Measurements from ENCODE around the gene PCSK4.
"Not testable (repeated sequence)": the region's sequence is repeated elsewhere in the genome, so short reads cannot be mapped to it uniquely, and the experiment has no call there.

PCSK4 gene

DNA sequence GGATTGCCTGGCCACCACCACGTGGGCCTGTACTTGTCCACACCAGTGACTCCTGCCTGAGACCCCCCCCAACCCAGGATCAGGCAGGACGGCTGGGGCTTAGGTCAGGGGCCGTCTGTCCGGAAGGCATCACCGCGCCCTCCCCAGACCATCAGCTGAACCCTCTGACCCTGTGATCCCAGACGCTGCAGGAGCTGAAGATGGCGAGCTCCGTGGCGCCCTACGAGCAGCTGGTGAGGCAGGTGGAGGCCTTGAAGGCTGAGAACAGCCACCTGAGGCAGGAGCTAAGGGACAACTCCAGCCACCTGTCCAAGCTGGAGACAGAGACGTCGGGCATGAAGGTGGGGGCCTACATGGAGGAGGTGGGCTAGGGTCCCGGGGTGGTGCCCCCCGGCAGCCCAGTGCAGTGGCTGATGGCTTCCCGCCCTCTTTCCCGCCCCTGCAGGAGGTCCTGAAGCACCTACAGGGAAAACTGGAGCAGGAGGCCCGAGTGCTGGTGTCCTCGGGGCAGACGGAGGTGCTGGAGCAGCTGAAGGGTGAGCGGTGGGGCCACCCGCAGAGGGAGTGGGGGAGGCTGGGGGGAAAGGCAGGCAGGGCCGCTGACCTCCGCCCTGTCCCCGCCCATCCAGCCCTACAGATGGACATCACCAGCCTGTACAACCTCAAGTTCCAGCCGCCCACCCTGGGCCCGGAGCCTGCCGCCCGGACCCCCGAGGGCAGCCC lies 37.2 kb downstream of the PCSK4 start:
- no peak for DNase-seq

DNA sequence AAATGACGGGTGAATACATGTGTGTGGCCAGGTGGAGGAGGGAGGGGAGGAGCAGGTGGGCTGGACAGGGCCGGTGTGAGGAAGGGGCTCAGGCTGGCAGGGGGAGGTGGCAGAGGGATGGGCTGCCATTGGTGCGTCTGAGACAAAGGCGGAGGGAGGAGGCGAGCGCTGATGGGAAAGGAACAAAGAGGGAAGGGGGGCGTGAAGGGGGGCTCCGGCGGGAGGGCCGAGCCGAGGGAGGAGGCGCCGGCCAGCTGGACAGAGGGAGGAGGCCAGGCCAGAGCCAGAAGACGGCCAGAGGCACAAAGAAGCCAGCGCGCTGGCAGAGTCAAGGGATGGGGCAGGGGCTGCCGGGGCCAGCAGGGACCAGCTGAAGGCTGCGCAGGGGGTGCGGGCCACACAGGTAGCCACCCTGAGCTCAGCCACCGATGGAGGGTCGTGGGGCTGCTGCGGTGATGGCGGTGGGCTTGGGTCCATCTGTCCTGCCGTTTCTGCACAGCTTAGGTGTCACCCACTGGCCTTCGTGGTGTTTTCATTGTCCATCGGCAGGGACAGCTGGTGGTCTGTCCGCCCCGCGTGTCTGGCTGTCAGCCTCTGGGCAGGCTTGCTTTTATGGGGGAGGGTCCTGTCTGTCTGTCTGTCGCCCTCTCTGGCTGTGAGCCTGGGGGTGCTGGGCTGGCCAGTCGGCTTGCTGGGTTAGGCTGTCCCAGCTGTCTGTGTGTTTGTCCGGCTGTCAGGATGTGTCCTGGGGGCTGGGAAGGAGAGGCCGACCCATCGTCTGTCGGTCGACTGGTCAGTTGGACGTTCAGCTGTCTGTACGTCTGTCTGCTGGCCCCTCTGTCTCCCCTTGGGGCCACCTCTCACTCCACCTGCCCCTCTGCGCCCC lies 38.0 kb downstream of the PCSK4 start:
- DNase-seq = no peak

DNA sequence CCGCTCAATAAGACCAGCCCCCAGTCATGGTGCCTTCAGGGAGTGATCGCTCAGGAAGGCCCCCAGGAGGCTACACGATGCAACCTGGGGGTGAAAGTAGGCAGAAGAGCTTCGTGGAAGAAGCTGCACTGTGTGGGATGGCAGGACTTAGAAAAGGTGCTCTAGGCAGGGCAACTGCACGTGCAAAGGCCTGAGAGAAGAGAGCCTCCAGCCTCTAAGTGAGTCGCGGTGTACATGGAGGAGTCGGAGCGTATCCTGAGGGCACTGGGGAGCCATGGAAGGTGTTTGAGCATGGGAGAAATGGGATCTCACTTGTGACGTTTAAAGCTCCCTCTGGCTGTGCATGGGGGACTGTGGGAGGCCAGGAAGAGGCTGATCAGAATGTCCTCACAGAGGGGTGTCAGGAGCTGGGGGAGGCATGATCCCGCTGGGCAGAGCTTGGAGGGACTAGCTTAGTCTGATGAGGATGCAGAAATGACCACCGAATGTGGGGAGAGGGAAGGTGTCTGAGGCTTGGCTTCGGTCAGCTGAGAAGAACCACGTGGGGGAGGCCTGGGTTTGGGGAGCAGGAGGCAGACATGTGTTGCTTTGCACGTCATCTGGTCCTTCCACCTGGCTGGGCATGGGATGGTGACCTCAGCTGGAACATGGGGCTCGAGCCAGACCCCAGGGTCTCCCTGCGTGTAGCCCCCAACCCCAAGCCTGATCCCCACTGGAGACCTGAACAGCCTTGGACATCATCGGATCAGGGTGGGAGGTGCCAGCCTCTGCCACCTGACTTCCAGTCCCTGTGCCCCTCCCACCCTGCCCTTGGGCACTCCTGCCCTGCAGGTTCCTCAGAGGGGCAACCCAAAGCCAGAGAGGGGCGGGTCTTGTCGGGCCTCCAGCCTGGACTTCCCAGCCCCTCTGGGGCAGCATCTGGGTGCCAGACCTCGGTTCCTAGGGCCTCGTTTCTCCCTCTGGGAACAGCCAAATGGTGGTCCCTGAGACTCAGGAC lies 39.1 kb downstream of the PCSK4 start:
- no peak for DNase-seq

DNA sequence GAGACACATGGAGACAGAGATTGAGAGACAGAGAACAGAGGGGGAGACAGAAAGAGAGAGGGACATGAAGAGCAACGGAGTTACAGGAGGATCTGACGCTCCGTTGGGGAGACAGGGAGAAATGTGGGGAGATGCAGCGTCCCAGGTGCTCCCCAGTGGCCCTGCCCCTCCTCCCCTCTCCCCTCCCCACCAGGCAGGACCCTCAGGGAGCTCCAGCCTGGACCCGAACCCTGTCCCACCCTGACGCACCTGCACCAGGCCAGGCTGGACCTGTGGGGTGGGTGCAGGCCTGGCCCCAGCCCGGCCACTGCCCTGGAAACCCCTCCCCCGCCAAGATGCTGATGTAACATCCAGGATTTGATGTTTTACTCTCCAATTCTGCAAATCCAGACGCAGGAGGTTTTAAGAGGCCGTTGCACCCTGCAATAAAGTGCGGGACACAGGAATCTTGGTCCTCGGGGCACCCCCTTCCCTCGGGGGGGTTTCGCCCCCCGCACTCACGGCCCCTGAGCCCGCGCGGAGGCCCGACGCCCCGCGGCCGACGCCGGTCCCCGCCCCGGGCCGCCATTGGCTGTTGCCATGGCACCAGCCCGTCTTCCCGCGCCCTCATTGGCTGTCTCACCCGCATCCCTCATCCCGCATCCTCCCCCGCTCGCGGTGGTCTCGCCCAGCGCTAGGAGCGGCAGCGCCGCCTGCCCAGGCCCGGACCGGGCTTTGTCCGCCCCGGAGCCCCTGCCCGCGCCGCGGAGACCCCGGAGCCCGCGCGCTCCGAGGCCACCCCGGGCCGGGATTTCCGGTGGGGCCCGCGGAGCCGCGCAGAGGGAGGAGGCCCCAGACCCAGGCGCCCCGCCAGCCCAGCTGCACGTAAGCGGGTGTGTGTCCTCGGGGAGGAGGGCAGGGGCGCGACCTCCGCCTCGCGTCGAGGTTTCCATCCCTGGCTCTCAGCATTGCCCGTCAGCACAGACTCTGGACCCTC lies 40.4 kb downstream of the PCSK4 start, which contains the start of gene APC2:
Gene APC2 (plus strand): TSS at position 655 of the 976 bp plus-strand sequence. CDS start 2,881 bp downstream, outside the sequence.
- peak in 1 of 2 experiments; percentile 37 for DNase-seq

DNA sequence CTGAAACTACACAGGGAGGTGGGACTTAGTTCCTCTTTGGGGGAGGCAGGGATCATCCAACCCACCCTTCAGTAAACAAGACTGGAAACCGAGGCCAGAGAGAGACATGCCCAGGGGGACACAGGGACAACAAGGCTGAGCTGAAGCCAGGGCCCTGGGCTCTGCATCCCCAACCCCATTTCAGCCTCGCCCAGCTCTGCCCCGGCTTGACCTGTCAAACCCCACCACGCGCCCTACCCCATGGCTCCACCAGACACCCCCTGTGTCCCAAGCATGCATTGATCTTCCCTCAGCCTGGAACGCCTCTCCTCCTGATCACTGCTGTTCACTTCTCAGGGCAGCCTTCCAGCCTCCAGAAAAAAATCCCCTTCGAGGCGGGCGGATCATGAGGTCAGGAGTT lies 42.2 kb downstream of the PCSK4 start:
- DNase-seq = no peak

DNA sequence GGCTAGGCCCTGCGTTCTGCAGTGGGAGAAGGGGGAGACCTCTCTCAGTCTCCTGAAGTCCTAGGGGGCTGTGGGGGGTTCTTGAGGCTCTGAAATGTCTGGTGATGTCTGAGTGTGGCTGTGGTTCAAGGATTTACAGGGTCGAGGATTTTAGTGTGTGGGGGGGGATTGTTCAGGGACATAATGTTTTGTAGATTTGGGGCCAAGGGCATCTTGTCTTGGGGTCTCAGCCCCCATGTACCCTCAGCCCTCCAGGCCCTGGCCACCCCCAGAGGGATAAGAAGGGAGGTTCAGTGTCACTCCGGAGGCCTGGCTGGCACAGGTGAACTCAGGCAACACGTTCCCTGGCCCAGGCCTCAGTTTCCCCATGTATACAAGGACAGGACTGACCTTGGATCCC lies 42.6 kb downstream of the PCSK4 start:
- DNase-seq = no peak

DNA sequence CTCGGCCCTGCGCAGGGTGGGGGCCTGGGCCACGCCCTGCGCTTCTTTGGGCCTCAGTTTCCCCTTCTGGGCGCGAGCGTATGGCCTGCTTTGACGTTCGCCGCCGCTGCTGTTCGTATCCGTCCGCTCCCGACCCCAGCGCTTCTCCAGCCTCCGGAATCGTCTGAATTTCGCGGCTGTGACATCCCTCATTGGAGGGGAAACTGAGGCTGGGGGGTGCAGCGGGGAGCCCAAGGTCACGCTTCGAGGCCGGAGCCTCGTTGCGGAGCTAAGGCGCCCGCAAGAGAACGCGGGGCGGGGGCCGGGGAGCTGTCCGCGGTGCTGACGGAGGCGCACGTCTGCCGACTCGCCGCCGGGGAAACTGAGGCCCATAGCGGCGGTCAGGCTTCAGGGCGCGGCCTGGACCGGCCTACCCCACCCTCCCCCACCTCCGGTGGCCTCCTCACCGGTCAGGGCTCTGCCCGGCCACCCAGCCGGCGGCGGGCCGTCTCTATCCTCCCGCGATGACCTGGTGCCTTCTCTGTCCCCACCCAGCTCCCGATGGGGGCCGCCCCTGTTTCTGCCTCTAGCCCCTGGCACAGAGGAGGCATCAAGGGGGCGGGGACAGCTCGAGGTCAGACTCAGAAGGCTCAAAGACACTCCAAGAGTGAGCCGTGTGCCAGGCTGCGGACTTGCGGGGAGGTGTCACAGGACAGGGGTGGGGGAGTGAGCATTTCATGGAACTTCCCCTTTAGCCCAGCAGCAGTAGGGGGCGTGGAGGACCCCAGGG lies 43.3 kb downstream of the PCSK4 start:
- no peak for DNase-seq

DNA sequence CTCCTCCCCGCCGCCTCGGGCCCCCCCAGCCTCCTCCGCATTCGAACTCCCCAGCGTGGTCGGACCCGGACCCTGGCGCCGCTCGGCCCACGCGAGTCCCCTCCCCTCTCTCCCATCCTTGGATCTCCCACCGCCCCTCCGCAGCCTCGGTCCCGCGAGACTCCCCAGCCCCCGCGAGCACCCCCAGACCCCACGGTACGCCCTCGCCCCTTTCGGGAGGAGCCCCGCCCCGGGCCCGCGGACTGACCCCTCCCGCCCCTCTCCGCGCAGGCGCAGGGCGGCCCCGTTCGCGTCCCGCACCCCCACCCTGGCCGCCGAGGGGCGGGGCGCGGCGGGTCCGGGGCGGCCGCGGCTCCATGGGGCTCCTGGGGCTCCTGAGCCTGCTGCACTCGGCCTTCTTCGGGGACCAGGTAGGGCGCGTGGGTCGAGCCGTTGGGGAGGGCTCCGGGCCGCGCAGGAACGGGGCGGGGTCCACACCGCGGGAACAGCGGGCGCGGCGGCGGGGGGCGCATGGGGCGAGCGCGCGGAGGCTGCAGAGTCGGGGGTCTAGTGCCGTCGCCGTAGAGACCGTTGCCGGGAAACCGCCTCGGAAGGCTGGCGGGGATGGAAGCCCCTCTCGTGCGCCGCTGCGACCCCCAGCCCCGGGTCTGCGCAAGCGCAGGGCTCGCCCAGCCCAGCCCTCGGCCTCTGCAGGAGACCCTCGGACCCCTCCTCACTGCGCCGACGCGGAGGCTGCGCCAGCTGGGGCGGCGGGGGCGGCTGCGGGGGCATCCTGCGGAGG lies 44.0 kb downstream of the PCSK4 start:
- no peak for DNase-seq

DNA sequence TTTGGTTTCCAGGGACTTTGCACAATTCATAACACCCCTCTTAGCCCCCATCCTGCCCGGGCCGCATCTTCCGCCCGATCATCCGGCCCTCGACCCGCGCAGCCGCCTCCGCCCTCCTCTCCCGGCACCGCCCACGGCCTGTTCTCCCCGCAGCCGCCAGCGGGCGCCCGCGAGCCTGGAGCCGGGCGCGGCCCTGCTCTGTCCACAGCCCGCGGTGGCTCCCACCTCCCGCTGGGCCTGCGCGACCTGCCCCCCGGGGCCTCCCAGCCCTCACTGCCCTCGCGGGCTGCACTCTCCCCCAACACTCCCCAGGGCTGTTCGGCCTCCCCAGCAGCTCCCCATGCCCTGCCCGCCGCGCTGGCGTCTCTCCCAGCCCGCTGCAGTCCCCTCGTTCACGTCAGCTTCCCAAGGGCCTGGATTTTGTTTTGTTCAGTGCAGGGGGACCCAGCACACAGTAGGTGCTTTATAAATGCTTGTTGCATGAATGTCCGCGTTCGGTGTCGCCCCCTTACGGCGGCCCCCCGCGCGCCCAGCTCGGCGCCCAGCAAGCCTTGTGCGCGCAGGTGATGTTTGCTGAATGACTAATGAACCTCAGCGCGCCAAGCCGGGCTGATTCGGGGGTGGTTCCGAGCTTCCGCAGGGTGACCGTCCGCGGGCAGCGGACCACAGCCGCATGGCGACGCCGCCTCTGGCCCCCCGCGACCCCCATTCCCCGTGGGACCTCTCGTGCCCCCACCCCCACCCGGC lies 44.8 kb downstream of the PCSK4 start:
- DNase-seq = peak; percentile 80 to 84

DNA sequence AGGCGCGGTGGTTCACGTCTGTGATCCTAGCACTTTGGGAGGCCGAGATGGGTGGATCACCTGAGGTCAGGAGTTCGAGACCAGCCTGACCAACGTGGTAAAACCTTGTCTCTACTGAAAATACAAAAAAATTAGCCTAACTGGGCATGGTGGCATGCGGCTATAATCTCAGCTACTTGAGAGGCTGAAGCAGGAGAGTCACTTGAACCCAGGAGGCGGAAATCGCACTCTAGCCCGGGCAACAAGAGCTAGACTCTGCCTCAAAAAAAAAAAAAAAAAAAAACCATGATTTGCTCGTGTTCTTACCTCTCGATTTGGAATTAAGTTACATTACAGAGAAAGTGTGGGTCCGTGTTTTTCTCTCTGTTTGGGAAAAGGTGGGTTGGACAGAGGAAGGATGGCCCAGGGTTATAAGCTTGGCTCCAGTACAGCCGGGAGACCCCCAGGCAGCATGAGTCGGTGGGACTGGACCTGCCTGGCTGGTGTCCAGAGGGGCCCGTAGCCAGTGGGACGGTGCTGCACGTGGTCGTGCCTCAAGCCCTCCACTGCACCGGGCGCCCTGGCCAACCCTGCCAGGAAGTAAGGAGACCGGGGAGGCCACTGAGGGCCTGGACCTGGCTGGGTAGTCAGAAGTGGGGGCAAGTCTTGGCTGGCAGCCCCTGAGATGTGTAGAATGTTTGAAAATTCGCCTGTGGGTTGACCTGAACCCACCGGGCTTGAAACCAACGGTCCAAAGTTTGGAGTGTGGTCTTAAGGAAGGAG lies 48.3 kb downstream of the PCSK4 start:
- no peak for DNase-seq

DNA sequence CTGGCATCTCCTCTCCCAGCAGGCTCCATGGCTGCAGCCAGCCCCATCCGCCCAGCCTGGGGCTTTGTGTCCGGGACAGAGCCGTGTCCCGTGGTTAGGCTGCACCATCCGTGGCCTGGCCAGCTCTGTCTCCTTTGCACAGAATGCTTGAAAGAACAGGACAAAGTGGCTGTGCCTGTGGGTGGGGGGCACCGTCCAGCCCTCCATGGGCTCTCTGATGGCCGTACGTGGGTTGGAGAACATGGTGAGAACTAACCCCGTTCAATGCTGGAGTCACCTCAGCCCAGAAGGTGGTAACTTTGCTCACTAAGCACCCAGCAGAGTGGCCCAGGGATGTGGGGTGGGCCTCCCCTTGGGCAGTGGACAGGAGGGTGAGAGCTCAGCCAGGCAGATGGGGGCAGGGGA lies 49.1 kb downstream of the PCSK4 start:
- no peak for DNase-seq

DNA sequence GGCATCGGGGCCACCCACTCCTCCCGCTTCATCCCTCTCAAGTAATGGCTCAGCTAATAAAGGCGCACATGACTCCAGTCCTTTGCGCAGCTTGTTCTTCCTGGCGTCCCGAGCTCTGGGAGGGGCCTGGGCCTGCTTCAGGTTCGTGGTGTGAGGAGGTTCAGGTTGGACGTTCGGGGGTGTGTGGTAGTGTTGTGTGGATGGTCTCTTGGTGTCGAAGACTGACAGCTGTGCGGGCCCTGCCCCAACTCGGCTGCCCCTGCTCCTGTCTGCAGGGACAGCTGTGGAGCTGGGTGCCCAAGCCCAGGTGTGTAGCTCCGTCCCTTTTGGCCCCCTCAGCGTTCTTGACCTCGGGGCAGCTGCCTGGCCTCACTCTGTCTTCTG lies 49.7 kb downstream of the PCSK4 start:
- no peak for DNase-seq

DNA sequence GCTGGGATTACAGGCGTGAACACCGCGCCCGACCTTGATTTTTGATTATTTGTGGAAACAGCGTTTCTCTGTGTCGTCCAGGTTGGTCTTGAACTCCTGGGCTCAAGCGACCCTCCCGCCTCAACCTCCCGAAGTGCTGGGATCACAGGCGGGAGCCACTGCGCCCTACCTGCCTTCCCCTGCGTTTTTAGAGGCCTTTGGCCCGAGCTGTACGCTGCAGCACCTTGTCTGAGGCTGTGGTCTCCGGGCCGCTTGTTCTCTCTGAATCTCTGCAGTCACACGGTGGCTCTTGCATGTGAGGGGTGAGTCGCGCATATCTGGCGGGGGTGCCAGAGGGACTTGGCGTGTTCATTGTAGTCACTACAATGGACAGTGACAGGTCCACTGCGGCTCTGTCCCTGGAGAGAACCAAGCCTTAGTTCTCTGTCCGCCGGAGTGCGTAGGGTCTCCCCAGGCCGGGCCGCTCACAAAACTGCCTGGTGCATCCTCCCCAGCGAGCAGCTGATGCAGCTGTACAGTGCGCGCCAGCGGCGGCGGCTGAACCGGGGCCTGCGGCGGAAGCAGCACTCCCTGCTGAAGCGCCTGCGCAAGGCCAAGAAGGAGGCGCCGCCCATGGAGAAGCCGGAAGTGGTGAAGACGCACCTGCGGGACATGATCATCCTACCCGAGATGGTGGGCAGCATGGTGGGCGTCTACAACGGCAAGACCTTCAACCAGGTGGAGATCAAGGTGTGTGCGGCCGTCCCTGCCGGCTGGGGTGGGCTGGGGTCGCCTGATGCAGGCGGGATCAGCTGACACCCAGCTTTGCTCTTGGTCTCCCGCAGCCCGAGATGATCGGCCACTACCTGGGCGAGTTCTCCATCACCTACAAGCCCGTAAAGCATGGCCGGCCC lies 50.4 kb downstream of the PCSK4 start:
- not testable (repeated sequence) for DNase-seq

DNA sequence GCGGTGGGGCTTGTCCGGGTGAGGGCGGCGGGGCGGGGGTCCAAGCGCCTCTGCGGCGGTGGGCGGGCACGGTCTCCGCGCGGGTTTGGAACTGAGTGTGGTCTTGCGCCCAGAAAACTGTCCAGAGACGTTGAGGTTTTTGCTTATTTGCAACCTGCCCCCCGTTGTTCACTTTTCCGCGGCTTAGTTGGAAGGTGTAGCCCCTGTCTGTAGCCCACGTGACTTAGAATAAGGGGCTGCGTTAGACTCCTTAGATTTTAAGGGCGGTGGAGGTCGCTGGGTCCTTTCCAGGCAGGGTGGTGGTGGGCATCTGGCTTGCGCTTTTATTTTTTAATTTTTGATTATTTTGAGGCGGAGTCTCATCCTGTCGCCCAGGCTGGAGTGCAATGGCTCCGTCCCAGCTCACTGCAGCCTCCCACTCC lies 51.2 kb downstream of the PCSK4 start:
- DNase-seq = no peak

DNA sequence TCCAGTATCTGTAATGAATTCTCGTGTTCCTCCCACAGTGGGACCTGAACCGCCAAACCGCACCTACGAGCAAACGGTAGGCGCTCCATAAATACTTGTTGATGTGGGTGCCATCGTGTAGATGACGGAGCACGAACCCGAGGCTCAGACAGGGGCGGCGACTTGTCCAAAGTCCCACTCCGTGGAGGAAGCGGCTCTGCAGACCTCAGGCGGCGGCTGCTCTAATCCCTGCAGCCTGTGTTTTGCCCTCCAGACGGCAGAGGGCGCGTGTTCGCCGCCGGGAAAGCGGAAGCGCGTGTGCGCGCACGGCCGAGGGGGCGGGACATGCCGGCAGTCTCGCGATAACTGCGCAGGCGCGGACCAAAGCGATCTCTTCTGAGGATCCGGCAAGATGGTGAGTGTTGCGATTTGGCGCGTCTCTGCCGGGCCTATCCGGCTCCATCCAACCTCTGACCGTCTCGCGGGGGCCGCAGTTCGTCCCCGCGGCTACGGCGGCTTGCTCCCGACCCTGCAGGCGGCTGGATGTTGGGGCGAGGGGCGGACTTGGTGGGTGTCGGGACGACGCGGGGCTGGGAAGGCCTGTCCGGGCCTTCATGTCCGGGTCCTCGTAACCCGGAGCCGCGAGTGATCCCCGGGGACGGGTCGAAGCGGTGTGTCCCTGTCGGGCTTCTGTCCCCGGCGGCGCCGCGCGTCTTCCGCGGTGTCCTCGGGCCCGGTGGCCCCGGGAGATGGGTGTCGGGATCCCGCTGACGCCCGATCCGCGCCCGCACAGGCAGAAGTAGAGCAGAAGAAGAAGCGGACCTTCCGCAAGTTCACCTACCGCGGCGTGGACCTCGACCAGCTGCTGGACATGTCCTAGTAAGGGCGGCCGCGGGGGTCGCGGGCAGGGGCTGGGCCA lies 51.9 kb downstream of the PCSK4 start, which contains the start of gene RPS15:
Gene RPS15 (plus strand): TSS at position 362 of the 898 bp plus-strand sequence. CDS start 30 bp downstream, at position 392.
- DNase-seq = peak; percentile 95

DNA sequence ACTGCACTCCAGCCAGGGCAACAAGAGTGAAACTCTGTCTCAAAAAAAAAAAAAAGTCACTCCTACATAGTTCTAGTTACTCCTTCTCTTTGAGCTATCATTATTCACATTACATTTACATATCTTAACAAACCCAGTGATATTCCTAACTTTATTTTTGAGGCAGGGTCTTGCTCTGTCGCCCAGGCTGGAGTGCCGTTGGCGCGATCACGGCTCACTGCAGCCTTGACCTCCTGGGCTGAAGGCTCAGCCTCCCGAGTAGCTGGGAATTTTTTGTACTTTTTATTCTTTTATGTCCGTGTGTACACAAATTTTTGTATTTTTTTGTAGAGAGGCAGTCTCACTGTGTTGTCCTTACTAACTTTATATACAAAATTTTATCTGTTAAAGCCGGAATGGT lies 52.5 kb downstream of the PCSK4 start:
- no peak for DNase-seq
